GM12873 (cell line): ENCODE data around the gene C1orf21.

Experiments
- TF ChIP-seq, protein P1 (sequence below): IDR thresholded peaks from 2 replicates; pipeline ENCODE4 v1.5.1; 2012; ENCODE audit warnings: low read depth, mild to moderate bottlenecking, moderate library complexity, low read length, control low read depth; ENCODE audit not compliant: insufficient read depth; ENCODE audit errors: missing control alignments

Gene C1orf21

DNA sequence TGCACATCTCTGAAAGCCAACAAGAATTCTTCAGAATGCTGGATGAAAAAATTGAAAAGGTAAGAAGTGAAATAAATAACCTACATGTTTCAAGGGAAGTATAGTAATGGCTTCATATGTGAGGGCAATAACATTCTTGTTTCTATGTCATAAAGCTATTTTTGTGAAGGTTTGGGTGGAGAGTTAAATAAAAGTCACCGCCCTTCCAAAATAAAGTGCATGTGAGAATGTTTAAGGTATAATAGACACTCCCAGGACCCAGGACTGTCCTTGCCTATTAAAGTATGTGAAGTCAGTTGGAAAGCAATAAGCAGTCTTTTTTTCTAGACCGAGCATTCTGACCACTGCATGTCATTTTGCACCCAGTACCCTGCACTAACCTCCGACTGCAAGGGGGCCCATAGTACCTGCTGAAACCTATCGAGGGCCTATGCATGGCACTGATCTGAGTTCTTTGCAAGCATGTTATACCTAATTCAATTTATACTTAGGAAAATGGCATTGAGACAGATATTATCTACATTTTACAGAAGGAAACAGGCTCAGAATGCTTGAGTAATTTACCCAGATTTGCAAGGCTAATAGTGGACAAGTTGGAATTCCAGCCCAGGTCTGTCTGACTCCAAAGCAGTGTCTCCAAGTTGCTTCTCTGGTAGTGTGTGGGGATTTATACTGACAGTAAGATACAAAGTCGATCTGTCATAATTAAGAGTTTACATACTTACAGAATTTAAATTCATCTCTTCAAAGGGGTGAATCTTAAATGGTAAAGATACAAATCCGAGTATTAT, 211.8 kb downstream of the C1orf21 start:
- TF ChIP-seq, protein P1, sequence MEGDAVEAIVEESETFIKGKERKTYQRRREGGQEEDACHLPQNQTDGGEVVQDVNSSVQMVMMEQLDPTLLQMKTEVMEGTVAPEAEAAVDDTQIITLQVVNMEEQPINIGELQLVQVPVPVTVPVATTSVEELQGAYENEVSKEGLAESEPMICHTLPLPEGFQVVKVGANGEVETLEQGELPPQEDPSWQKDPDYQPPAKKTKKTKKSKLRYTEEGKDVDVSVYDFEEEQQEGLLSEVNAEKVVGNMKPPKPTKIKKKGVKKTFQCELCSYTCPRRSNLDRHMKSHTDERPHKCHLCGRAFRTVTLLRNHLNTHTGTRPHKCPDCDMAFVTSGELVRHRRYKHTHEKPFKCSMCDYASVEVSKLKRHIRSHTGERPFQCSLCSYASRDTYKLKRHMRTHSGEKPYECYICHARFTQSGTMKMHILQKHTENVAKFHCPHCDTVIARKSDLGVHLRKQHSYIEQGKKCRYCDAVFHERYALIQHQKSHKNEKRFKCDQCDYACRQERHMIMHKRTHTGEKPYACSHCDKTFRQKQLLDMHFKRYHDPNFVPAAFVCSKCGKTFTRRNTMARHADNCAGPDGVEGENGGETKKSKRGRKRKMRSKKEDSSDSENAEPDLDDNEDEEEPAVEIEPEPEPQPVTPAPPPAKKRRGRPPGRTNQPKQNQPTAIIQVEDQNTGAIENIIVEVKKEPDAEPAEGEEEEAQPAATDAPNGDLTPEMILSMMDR = no peak

DNA sequence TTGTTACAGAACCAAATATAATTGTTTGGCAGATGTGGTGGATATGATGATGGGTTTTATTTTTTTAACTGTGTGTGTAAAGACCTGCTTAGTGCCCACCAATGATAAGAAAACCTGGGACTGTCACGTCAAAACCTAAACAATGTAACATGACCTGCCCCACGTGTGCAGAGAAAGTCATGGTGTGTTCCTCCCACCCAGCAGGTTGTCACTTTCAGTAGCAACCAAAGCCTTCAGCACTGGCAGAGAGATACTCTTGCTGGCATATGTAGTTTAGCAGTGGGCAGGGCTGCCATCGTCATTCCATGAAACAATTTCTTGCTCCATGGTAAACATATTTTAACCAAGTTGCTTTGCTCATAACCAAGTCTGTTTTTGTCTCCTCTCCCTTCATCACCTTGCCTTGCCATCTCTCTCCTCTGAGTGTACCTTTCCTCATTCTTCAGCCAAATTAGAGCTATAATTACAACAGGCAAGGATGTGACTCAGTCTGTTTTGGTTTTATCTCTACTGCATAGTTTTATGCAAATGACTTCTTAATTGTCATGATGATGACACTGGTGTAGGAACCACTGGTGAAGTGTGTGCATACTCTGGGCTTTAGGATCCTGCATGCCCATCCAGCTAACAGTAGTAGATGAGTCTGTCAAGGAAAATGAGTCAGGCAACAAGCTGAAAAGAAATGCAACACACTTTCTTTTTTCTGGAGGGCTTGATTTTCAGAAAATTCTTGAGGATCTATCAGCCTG, 217.5 kb downstream of the C1orf21 start:
- TF ChIP-seq, protein P1 = no peak

DNA sequence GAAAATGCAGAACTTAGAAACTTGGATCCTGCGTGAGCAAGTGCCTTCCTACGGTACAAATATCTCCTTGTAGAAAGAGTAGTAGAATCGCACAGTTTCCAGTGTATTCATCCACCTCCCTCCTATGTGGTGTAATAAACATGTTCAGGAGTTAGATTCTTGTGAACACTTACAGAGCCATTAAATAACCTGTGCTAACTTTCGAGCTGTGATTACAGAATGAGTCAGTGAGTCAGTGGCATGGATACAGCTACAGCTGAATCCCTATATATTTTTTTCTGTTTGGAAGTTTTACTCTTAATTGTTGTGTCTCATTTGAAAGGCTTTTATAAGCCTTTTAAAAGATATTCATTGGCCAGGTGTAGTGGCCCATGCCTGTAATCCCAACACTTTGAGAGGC, 219.1 kb downstream of the C1orf21 start:
- TF ChIP-seq, protein P1 = no peak

DNA sequence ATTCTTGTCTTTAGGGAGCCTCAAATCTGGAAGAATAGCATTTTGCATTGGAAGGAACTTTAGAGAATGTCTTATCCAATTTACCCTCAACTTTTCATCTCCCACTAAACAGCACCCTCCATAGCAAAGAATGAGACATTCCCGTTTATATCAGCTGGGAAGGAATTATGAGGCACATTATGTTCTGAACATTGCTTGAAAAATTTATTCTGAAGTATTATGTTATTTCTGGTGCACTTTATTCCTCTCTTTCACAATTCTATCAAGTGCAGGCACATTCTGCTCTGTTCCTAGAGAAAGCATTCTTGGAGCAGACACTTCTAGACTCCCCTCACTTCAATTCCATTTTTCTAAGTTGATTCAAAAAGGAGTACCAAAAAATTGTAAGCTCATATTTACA, 220.0 kb downstream of the C1orf21 start:
- TF ChIP-seq, protein P1 = no peak

DNA sequence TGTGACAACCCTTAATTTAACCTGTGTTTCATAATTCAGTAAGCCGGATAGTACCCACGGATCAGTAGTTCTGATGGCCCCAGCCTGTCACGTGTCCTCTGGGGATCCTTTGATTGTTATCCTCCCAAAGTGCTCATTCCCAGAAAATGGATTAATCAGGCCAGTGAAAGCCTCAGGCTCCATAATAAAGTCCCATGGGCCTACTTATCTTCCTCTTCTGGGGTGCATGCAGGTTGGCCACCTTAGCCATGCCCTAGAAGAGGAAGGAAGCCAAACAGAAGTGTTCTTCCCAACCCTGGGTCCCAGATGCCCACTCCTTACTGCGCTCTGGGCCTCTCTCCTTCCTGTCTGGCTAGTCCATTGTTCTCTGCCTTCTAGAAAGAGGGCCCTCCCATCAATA, 221.8 kb downstream of the C1orf21 start:
- TF ChIP-seq, protein P1 = no peak

DNA sequence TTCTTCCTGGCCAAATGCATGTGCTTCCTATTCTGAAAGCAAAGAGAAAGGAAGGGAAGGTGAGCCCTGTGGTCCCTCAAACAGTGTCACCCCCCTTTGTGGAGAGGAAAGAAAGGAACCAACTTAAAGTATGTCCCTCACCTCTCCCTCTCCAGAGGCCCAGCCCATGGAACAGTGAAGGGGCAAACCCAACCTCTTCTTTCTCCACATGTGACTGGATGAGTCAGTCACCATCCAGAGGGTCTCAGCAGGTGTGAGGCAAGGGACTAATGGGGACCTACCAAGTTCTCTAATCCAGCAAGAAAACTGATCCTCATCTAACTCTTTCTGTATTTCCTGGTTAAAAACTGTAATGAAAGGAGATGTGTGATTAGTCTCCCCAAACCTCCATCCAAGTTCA, 222.2 kb downstream of the C1orf21 start:
- TF ChIP-seq, protein P1 = no peak

DNA sequence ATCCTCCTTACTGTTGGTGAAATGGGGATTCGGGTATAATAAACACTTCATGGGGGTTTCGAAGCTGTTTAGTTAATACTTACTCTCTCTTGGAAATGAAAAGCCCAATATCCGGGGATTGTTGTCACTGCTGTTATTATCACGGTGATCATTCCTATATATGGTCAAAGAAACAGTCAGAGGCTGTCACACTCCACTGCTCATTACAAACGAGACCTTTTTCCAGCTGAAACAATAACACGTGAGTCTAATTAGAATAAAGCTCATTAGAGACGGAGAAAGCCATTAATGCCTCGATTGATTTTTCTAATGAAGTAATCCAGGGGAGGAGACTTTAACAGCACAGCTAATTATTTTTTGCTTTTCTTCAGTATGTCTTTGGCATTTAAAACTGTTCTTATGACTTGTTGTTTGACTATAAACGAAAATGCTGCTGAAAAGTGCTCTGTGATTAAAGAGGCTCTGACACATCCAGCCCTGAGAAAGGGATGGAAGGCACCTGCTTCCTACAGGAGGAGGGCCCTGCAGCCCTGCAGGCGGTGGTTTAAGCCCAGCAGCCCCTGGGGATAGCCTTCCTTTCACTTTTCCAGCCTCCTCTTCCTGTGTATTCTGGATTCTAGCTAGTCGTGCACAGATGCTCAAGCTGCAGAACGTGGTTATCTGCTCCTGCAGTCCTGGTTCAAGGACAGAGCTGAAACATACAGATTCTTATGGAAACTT, 224.2 kb downstream of the C1orf21 start:
- TF ChIP-seq, protein P1 = no peak
